GM23248 (cell line): Measurements from ENCODE around the gene SPAG7.

Experiments
- EZH2 ChIP-seq: fragments of 200-600 bp; sonication (generic); IDR thresholded peaks from 2 replicates; pipeline ENCODE4 v1.6.1; 2018; ENCODE audit warnings: antibody characterized with exemption, mild to moderate bottlenecking; ENCODE audit not compliant: insufficient read depth, poor library complexity, severe bottlenecking
- EZH2phosphoT487 ChIP-seq: fragments of 200-600 bp; sonication (generic); IDR thresholded peaks from 2 replicates; pipeline ENCODE4 v1.6.1; 2018; ENCODE audit warnings: antibody characterized with exemption, moderate library complexity, mild to moderate bottlenecking, low read depth; ENCODE audit not compliant: insufficient read depth

GRCh38 chr17:4948166-4948930, 19.3 kb downstream of the SPAG7 start, which contains the start of gene PFN1:
- no peak for TF ChIP-seq EZH2phosphoT487
- TF ChIP-seq EZH2 = no peak
